GM12872 (cell line): ENCODE data around the gene ZNF500.

Source experiments
- CTCF ChIP-seq: IDR thresholded peaks from 3 replicates; pipeline ENCODE4 v1.5.1; 2011; ENCODE audit warnings: low read depth, mild to moderate bottlenecking, low read length, moderate library complexity; ENCODE audit not compliant: insufficient read depth

ZNF500 gene

GRCh38 chr16:4795181-4795827, 28.3 kb upstream of the ZNF500 start, which contains the start of gene SMIM22:
TSS of gene SMIM22 (plus strand) at chr16:4795369. CDS start at chr16:4795735, 366 bp downstream.
- TF ChIP-seq CTCF: no peak

- TF ChIP-seq CTCF: no peak
These were observed 26.1 kb upstream of the ZNF500 start for GRCh38 chr16:4792951-4793513.

GRCh38 chr16:4790871-4791270, 23.9 kb upstream of the ZNF500 start:
- TF ChIP-seq CTCF: no peak

GRCh38 chr16:4790261-4790660, 23.3 kb upstream of the ZNF500 start:
- TF ChIP-seq CTCF: no peak

- no peak for TF ChIP-seq CTCF
These were observed 21.9 kb upstream of the ZNF500 start for GRCh38 chr16:4788910-4789309.

GRCh38 chr16:4788489-4788889, 21.5 kb upstream of the ZNF500 start:
- TF ChIP-seq CTCF: no peak

GRCh38 chr16:4787627-4788482, 20.9 kb upstream of the ZNF500 start, which contains the start of gene SEPTIN12:
TSS of gene SEPTIN12 (minus strand) at chr16:4788345. CDS start at chr16:4787645, 700 bp downstream.
- no peak for TF ChIP-seq CTCF
